Gastroesophageal sphincter (tissue), 4 donors: ENCODE measurements around the gene RBBP8NL. TPM values are rescaled to one million over a fixed set of nuclear protein-coding genes. Genes with fewer than 3 reads are reported as not detected.

Experiments
- ATAC-seq: fragments of 150-250 bp; one replicate; pipeline ENCODE4 v1.9.1; 2016; ENCODE audit warnings: mild to moderate bottlenecking, moderate library complexity
- H3K27ac ChIP-seq, 4 donors: fragments of 200-600 bp; sonication (generic) in 3 of 4; 1 replicate in 3 of 4; 2 replicates in 1 of 4; pipeline ENCODE4 v1.5.1; 2016 to 2019
- H3K27me3 ChIP-seq: fragments of 200-600 bp; sonication (generic); one replicate; pipeline ENCODE4 v1.5.1; 2019
- H3K36me3 ChIP-seq, 2 donors: fragments of 200-600 bp; sonication (generic); one replicate each; pipeline ENCODE4 v1.5.1; 2019; ENCODE audit warnings: control low read depth in 1 of 2
- H3K4me1 ChIP-seq, 3 donors: fragments of 200-600 bp; sonication (generic); 1 replicate in 2 of 3; 2 replicates in 1 of 3; pipeline ENCODE4 v1.5.1; 2016 to 2019; ENCODE audit warnings: control low read depth in 2 of 3
- H3K4me3 ChIP-seq, 2 donors: fragments of 200-600 bp; sonication (generic); one replicate each; pipeline ENCODE4 v1.5.1; 2019; ENCODE audit warnings: mild to moderate bottlenecking in 1 of 2, moderate library complexity in 1 of 2
- H3K9me3 ChIP-seq, 3 donors: fragments of 200-600 bp; sonication (generic); one replicate each; pipeline ENCODE4 v1.5.1; 2017 to 2019; ENCODE audit warnings: control low read depth in 2 of 3
- EP300 ChIP-seq: sonication (generic); formaldehyde crosslinking; IDR thresholded peaks from one replicate; pipeline ENCODE4 v1.6.1; 2017; ENCODE audit warnings: antibody characterized with exemption, mild to moderate bottlenecking
- POLR2A ChIP-seq, 2 donors: fragments of 450-650 bp; IDR thresholded peaks; one replicate each; pipeline ENCODE4 v1.6.1; 2017; ENCODE audit warnings: antibody characterized with exemption in 2 of 2, mild to moderate bottlenecking in 2 of 2, moderate library complexity in 1 of 2
- POLR2AphosphoS5 ChIP-seq: sonication (generic); formaldehyde crosslinking; IDR thresholded peaks from one replicate; pipeline ENCODE4 v1.6.1; 2017; ENCODE audit warnings: antibody characterized with exemption
- WGBS, 2 donors: methylation state at CpG; one replicate each; pipeline ENCODE4 v1.1.5; 2018; ENCODE audit warnings: low coverage in 1 of 2; 5-methylcytosine and 5-hydroxymethylcytosine counted together
- total RNA-seq, 4 donors: library from RNA; depleted of rRNA; stranded (reverse); fragments of >200 nt; gene quantifications; one replicate each; pipeline ENCODE4 v1.1.0, GENCODE V29; 2016
- TF ChIP-seq, protein P1 (sequence below), 4 experiments: fragments of 200-600 bp in 2 of 4; fragments of 450-650 bp in 2 of 4; sonication (generic) in 1 of 4; IDR thresholded peaks; one replicate each; pipeline ENCODE4 v1.5.1; 2017 to 2019; ENCODE audit warnings: antibody characterized with exemption in 4 of 4, mild to moderate bottlenecking in 2 of 4, moderate library complexity in 2 of 4

Gene RBBP8NL
- total RNA-seq, 4 donors from 2014 or later = 0.20 TPM; not detected in 3

DNA sequence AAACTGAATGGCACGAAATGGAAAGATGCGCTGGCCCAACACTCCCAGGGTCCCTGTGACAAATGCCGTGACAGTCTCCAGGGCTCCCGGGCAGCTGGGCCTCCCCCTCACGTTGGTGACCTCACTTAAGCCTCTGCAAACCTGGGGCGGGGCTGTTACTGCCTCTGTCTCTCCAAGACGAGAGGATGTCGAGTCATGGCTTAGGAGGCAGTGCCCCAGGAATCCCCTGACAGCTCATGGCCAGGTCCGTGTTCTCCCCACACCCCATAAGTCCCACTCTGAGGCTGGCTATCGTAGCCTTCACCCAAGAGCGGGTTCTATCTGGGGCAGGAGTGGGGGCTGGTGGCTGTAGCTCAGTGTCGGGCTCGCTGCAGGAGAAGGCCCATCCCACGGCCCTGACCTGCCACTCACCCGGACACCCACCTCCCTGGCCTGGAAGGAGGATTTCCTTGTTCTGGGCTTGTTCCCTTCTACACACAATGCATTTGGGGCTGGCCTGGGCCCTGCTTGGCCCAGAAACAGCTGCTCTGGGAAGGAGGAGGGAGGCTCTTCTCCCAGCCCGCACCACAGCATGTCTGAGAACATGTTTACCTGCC is 46.0 kb downstream of the RBBP8NL start:
- 31 to 42% methylated on average over 4 to 5 of the region's 16 CpGs for WGBS, 2 donors
- H3K4me1 ChIP-seq = peaks cover 5 to 69% (median 33%) of the 10 kb centered on the region in 3 donors
- H3K36me3 ChIP-seq = no peaks in the 10 kb centered on the region
- peak overlapping the region in 3 of 4 donors; percentile 62 to 71 (median 64) for H3K27ac ChIP-seq
- H3K9me3 ChIP-seq = no peaks in the 10 kb centered on the region
- ATAC-seq = no peak
- H3K27me3 ChIP-seq = no peaks in the 10 kb centered on the region
- no peak overlapping the region for H3K4me3 ChIP-seq
- TF ChIP-seq, protein P1, sequence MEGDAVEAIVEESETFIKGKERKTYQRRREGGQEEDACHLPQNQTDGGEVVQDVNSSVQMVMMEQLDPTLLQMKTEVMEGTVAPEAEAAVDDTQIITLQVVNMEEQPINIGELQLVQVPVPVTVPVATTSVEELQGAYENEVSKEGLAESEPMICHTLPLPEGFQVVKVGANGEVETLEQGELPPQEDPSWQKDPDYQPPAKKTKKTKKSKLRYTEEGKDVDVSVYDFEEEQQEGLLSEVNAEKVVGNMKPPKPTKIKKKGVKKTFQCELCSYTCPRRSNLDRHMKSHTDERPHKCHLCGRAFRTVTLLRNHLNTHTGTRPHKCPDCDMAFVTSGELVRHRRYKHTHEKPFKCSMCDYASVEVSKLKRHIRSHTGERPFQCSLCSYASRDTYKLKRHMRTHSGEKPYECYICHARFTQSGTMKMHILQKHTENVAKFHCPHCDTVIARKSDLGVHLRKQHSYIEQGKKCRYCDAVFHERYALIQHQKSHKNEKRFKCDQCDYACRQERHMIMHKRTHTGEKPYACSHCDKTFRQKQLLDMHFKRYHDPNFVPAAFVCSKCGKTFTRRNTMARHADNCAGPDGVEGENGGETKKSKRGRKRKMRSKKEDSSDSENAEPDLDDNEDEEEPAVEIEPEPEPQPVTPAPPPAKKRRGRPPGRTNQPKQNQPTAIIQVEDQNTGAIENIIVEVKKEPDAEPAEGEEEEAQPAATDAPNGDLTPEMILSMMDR (IDR thresholded peaks at IDR 0.05) = no peak
- no peak for TF ChIP-seq POLR2AphosphoS5
- TF ChIP-seq POLR2A (IDR thresholded peaks at IDR 0.05) = no peak
- no peak for TF ChIP-seq EP300

DNA sequence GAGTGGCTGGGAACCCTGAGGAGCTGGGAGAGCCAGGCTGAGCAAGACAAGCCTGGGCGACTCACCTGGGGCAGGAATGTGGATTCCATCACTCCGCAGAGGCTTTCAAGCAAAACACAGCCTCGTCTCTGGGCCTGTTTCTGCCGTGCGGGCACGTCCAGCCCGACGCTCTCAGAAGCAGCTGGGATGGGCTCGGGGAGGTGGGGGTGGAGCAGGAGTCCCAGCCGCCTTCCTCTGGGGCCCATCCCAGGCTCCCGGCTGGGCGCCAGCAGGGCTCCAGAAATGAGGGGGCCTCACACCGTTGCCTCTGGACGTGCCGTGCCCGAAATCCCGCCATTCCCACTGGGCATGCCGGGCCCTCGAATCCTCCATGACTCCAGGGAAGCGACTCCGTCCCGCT is 49.1 kb downstream of the RBBP8NL start:
- Histone ChIP-seq H3K27ac (peak overlapping the region in 3 of 4 donors; percentile 82 to 90 (median 85)), H3K4me3 (no peak overlapping the region), H3K27me3 (no peaks in the 10 kb centered on the region), H3K4me1 (peaks cover 5 to 81% (median 47%) of the 10 kb centered on the region in 3 donors), H3K9me3 (no peaks in the 10 kb centered on the region), H3K36me3 (no peaks in the 10 kb centered on the region)
- 60 to 80% methylated on average over 2 of the region's 22 CpGs for WGBS, 2 donors
- TF ChIP-seq POLR2A (IDR thresholded peaks at IDR 0.05) (no peak), EP300 (no peak), POLR2AphosphoS5 (no peak)
- TF ChIP-seq, protein P1 (IDR thresholded peaks at IDR 0.05) = no peak
- no peak for ATAC-seq

- Histone ChIP-seq H3K4me3 (no peak overlapping the region), H3K27ac (peak overlapping the region in 3 of 4 donors; percentile 82 to 90 (median 85)), H3K36me3 (no peaks in the 10 kb centered on the region), H3K4me1 (peaks cover 5 to 80% (median 47%) of the 10 kb centered on the region in 3 donors), H3K9me3 (no peaks in the 10 kb centered on the region), H3K27me3 (no peaks in the 10 kb centered on the region)
- no peak for ATAC-seq
- no CpG with 5 or more reads among the region's 15 CpGs for WGBS, 2 donors
- no peak for TF ChIP-seq POLR2AphosphoS5
- TF ChIP-seq, protein P1 (IDR thresholded peaks at IDR 0.05) = no peak
- TF ChIP-seq POLR2A (IDR thresholded peaks at IDR 0.05) = no peak
- no peak for TF ChIP-seq EP300
These were observed 49.6 kb downstream of the RBBP8NL start for GRCh38 chr20:62377615-62378178.

DNA sequence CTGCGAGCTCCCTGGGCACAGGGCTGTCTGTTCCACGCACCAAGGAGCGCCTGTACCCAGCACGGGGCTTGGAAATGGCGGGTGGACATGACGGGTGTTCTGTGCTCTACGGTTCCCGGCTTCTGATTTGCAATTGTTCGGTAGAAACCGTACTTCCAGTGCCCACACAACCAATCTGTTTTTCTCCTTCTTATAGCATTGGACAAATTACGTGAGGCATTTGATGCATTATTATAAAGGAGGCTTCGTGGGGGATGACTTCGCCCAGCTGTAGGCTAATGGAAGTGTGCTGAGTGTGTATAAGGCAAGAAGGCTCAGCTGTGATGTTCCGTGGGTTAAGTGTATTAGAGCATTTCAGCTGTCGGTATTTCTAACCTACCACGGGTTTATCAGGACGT is 50.3 kb downstream of the RBBP8NL start:
- no peaks in the 10 kb centered on the region for H3K27me3 ChIP-seq
- no peaks in the 10 kb centered on the region for H3K9me3 ChIP-seq
- no peak overlapping the region for H3K4me3 ChIP-seq
- peaks cover 5 to 81% (median 43%) of the 10 kb centered on the region in 3 donors for H3K4me1 ChIP-seq
- TF ChIP-seq, protein P1 (IDR thresholded peaks at IDR 0.05) = no peak
- ATAC-seq = no peak
- no peaks in the 10 kb centered on the region for H3K36me3 ChIP-seq
- WGBS, 2 donors = 43 to 44% methylated on average over 8 of the region's 17 CpGs
- H3K27ac ChIP-seq = peak overlapping the region; percentile 34 to 90 (median 84)
